MM.1S (cell line): ENCODE results near the gene DDAH2.
A peak's percentile ranks its signal among the peaks of the same experiment; 100 is the strongest.

Source experiments
- DNase-seq: peaks from one replicate; pipeline ENCODE4 v3.0.0-alpha.2; 2015
- H2AFZ ChIP-seq: fragments of 300-600 bp; sonication (generic); 2 replicates; pipeline ENCODE4 v1.6.0; 2016; ENCODE audit warnings: antibody characterized with exemption, low read length
- H3F3A ChIP-seq: fragments of 300-600 bp; sonication (generic); 2 replicates; pipeline ENCODE4 v1.6.1; 2016; ENCODE audit warnings: mild to moderate bottlenecking, antibody characterized with exemption, low read length, moderate library complexity, mixed read lengths; ENCODE audit not compliant: insufficient read depth
- H3K27ac ChIP-seq: fragments of 300-600 bp; sonication (generic); 2 replicates; pipeline ENCODE4 v1.5.1; 2016; ENCODE audit warnings: mild to moderate bottlenecking, low read length
- H3K27me3 ChIP-seq: fragments of 300-600 bp; sonication (generic); replicated peaks from 2 replicates; pipeline ENCODE4 v1.6.0; 2016; ENCODE audit warnings: low read length; ENCODE audit not compliant: insufficient read depth
- H3K36me3 ChIP-seq: fragments of 300-600 bp; sonication (generic); replicated peaks from 2 replicates; pipeline ENCODE4 v1.6.1; 2016; ENCODE audit warnings: mild to moderate bottlenecking, low read length, mixed read lengths; ENCODE audit not compliant: insufficient read depth
- H3K4me1 ChIP-seq: fragments of 300-600 bp; sonication (generic); 2 replicates; pipeline ENCODE4 v1.6.1; 2016; ENCODE audit warnings: low read length, mixed read lengths
- H3K4me2 ChIP-seq: fragments of 300-600 bp; sonication (generic); 2 replicates; pipeline ENCODE4 v1.6.0; 2016; ENCODE audit warnings: low read depth, low read length
- H3K4me3 ChIP-seq: fragments of 300-600 bp; sonication (generic); 2 replicates; pipeline ENCODE4 v1.5.1; 2016; ENCODE audit warnings: low read length, mixed read lengths
- H3K79me2 ChIP-seq: fragments of 300-600 bp; sonication (generic); 2 replicates; pipeline ENCODE4 v1.6.1; 2016; ENCODE audit warnings: mixed run types, low read length, mixed read lengths
- H3K9ac ChIP-seq: fragments of 300-600 bp; sonication (generic); 2 replicates; pipeline ENCODE4 v1.6.1; 2016; ENCODE audit warnings: low read length, mixed read lengths
- H3K9me2 ChIP-seq: fragments of 300-600 bp; sonication (generic); replicated peaks from 2 replicates; pipeline ENCODE4 v1.6.1; 2016; ENCODE audit warnings: mild to moderate bottlenecking, low read length, mixed read lengths; ENCODE audit not compliant: insufficient read depth
- H3K9me3 ChIP-seq: fragments of 300-600 bp; sonication (generic); replicated peaks from 2 replicates; pipeline ENCODE4 v1.6.1; 2016; ENCODE audit warnings: mild to moderate bottlenecking, low read length, mixed read lengths; ENCODE audit not compliant: insufficient read depth
- H4K20me1 ChIP-seq: fragments of 300-600 bp; sonication (generic); 2 replicates; pipeline ENCODE4 v1.6.1; 2016; ENCODE audit warnings: mild to moderate bottlenecking, low read length, moderate library complexity, mixed read lengths; ENCODE audit not compliant: insufficient read depth
- EZH2 ChIP-seq: fragments of 300-600 bp; sonication (generic); optimal IDR thresholded peaks from 2 replicates; pipeline ENCODE3; 2017; ENCODE audit warnings: low read depth, mild to moderate bottlenecking, antibody characterized with exemption, low read length, mixed read lengths
- EZH2phosphoT487 ChIP-seq: fragments of 300-600 bp; sonication (generic); IDR thresholded peaks from 2 replicates; pipeline ENCODE4 v1.6.1; 2018; ENCODE audit warnings: antibody characterized with exemption, low read length
- TF ChIP-seq, protein P1 (sequence below): fragments of 300-600 bp; sonication (generic); IDR thresholded peaks from 2 replicates; pipeline ENCODE4 v1.5.1; 2016; ENCODE audit warnings: antibody characterized with exemption, low read length, mixed read lengths

DDAH2 gene

GRCh38 chr6:31727034-31727716 lies 1.9 kb downstream of the DDAH2 start:
- Histone ChIP-seq H3K9me2 (no peaks in the 10 kb centered on the region), H2AFZ (peak overlapping the region; percentile 44), H3K4me3 (no peak overlapping the region), H3K9ac (peak overlapping the region; percentile 45; the same call in 1 of the 2 replicates), H4K20me1 (no peaks in the 10 kb centered on the region), H3K4me2 (peak overlapping the region; percentile 93), H3K27me3 (no peaks in the 10 kb centered on the region), H3K4me1 (peaks cover 29% of the 10 kb centered on the region), H3K79me2 (peaks cover 12% of the 10 kb centered on the region; the same call in 1 of the 2 replicates), H3K9me3 (no peaks in the 10 kb centered on the region), H3K27ac (peak overlapping the region; percentile 86), H3F3A (peaks cover 52% of the 10 kb centered on the region), H3K36me3 (no peaks in the 10 kb centered on the region; the same call in 1 of the 2 replicates)
- no peak for DNase-seq
- TF ChIP-seq EZH2, result no peak

DNA sequence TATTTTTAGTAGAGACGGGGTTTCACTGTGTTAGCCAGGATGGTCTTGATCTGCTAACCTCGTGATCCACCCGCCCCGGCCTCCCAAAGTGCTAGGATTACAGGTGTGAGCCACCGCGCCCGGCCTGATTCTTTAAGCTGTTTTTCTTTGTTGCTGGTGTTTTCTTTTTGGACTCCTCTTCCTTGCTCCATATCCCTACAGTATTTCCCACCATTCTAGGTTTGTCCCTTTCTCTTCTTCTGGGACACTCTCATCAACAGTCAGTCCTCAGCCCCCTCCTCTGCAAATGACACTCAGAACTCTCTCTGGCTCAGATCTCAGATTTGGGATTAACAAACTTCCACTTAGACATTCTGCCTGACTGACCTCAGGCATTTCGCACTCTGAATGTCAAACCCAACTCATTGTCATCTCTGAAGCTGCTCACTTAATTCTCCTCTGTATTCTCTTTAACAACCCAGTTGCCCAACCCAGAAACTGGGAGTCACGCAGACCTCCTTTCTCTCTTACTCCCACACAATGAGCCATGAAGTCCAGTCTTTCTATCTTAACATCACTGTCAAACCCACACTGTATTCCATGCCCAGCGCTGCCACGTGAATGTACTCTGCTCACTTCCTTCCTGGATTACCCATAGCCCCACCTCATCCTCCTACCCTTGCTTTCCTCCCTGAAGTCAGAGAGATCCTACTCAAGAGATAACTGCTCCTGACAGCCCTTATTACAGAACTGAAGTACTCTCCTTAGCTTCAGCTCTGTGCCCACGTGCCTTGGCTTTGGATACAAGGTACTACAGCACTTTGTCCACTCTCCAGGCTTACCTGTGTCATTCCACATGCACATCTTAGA lies 3.4 kb downstream of the DDAH2 start:
- no peaks in the 10 kb centered on the region for H3K9me2 ChIP-seq
- TF ChIP-seq, protein P1, sequence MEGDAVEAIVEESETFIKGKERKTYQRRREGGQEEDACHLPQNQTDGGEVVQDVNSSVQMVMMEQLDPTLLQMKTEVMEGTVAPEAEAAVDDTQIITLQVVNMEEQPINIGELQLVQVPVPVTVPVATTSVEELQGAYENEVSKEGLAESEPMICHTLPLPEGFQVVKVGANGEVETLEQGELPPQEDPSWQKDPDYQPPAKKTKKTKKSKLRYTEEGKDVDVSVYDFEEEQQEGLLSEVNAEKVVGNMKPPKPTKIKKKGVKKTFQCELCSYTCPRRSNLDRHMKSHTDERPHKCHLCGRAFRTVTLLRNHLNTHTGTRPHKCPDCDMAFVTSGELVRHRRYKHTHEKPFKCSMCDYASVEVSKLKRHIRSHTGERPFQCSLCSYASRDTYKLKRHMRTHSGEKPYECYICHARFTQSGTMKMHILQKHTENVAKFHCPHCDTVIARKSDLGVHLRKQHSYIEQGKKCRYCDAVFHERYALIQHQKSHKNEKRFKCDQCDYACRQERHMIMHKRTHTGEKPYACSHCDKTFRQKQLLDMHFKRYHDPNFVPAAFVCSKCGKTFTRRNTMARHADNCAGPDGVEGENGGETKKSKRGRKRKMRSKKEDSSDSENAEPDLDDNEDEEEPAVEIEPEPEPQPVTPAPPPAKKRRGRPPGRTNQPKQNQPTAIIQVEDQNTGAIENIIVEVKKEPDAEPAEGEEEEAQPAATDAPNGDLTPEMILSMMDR, result no peak
- TF ChIP-seq EZH2 (no peak), EZH2phosphoT487 (no peak)
- peaks cover 29% of the 10 kb centered on the region for H3K4me1 ChIP-seq
- H3K79me2 ChIP-seq, result peaks cover 8% of the 10 kb centered on the region; the same call in 1 of the 2 replicates
- no peaks in the 10 kb centered on the region for H3K36me3 ChIP-seq
- no peaks in the 10 kb centered on the region for H3K27me3 ChIP-seq
- H3K9ac ChIP-seq, result no peak overlapping the region
- no peaks in the 10 kb centered on the region for H4K20me1 ChIP-seq
- H3K4me2 ChIP-seq, result no peak overlapping the region
- H2AFZ ChIP-seq, result no peak overlapping the region
- no peak for DNase-seq
- no peaks in the 10 kb centered on the region for H3K9me3 ChIP-seq
- H3K4me3 ChIP-seq, result no peak overlapping the region
- H3K27ac ChIP-seq, result no peak overlapping the region
- H3F3A ChIP-seq, result peaks cover 38% of the 10 kb centered on the region

DNA sequence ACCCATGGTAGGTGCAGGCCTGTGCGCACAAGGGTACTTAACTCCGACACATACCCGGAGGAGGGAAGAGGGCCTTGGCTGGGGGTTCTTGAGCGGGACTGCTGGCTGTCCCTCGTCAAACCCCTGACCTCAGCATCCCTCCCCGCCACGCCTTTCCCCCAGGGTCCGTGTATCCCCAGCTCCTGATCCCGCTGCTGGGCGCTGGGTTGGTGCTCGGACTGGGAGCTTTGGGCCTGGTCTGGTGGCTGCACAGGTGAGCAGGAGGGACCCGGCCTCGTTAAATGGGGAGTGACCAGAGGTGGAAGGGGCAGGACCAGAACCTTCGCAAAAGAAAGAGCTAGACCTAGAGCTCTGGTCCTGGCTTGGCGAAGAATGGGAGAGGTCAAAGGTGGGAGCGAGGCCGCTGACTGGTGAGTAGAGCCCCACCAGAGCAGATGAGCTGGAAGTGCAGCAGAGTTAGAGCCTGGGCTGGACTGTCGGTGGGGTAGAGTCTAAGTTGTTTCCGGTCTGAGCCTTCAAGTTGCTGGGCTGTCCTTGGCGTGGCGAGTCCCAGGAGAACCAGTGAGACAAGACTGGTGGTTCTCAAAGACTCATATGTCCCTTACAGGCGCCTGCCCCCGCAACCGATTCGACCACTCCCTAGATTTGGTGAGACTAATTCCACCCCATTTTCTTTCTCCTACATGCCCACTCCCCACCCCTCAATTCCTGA lies 5.0 kb downstream of the DDAH2 start:
- peaks cover 28% of the 10 kb centered on the region for H3K4me1 ChIP-seq
- H3K4me3 ChIP-seq, result no peak overlapping the region
- H4K20me1 ChIP-seq, result no peaks in the 10 kb centered on the region
- no peak overlapping the region for H3K4me2 ChIP-seq
- no peaks in the 10 kb centered on the region for H3K27me3 ChIP-seq
- H3K9me3 ChIP-seq, result no peaks in the 10 kb centered on the region
- DNase-seq, result no peak
- H3K79me2 ChIP-seq, result peaks cover 8% of the 10 kb centered on the region; the same call in 1 of the 2 replicates
- H3K27ac ChIP-seq, result no peak overlapping the region
- no peak for TF ChIP-seq EZH2
- no peak for TF ChIP-seq EZH2phosphoT487
- TF ChIP-seq, protein P1, result no peak
- H3K9ac ChIP-seq, result no peak overlapping the region
- H3K36me3 ChIP-seq, result no peaks in the 10 kb centered on the region
- H3F3A ChIP-seq, result peaks cover 32% of the 10 kb centered on the region
- H2AFZ ChIP-seq, result no peak overlapping the region
- no peaks in the 10 kb centered on the region for H3K9me2 ChIP-seq
